HG03097 (cell line): ENCODE data around the gene FNIP1.
"Not testable (repeated sequence)": the region's sequence is repeated elsewhere in the genome, so short reads cannot be mapped to it uniquely, and the experiment has no call there.

Source experiments
- ATAC-seq: cut with Tn5 transposase; IDR thresholded peaks from one replicate; pipeline ENCODE4 v1.9.1; 2021; ENCODE audit not compliant: unreplicated experiment, low FRiP score

Gene FNIP1

DNA sequence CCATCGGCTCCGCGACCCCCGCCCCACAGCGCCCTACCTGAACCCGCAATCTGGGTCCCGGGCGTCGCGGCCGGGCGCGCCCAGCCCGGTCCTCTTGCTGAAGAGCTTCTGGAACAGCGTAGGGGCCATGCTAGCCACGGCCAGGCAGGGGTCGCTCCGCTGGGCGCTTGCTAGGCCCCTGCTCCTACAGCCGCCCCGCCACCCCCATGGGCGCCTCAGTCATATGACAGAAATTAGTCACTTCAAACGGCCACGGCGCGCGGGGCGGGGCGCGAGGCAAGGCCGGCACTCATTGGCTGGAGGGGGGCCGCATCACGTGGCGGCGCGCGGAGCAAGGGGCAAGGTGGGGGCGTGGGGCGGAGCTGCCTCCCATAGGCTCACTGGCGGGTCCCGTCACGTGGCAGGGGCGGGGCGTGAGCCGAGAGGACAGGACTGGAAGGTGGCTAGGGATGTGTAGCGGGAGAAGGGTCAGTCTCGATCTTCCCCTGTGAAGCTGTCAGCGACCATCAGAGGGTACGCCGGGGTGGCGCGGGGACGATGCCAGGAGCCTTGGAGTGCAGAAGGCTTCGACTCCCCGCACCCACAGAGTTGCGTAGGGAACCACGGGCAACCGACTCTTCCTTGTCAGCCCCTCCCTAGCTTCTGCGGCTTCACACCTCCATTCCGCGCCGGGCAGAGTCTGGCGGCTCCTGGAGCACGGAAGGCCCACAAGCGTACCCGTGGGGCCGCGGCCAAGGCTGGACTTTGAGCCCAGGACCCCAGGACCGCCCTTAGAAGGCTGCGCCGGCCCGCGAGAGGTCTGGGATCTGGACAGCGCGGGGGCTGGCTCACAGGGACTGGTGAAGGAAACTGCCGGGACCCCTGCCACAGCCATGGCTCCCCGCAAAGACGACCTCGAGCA, at the start of gene FNIP1:
Gene FNIP1, minus strand, starts transcription at position 225 of the 901 bp plus-strand sequence. Its CDS starts 96 bp downstream, at position 129.
- peak; percentile 94 for ATAC-seq

DNA sequence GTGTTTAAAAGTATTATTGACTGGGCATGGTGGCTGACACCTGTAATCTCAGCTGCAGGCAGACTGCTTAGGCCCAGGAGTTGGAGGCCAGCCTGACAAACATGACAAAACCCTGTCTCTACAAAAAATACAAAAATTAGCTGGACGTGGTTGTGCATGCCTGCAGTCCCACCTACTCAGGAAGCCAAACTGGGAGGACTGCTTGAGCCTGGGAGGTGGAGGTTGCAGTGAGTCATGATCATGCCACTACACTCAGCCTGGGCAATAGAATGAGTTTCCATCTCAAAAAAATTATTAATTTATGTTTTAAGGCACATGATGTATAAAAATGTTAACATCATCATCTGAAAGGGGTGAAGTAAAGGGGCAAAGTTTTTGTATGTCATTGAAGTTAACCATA, 49.7 kb upstream of the FNIP1 start:
- no peak for ATAC-seq

DNA sequence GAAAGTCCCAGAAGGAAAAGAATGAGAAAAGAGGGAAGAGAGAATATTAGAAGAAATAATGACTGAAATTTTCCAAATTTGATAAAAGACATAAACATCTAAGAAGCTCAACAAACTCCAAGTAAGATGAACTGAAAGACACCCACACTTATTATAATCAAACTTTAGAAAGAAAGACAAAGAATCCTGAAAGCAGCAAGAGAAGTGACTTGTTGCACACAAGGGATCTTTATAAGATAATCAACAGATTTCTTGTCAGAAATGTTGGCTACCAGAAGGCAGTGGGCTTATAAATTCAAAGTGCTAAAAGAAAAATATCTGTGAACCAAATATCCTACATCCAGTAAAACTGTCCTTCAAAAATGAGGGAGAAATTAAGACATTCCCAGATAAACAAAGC, 49.0 kb upstream of the FNIP1 start:
- no peak for ATAC-seq

DNA sequence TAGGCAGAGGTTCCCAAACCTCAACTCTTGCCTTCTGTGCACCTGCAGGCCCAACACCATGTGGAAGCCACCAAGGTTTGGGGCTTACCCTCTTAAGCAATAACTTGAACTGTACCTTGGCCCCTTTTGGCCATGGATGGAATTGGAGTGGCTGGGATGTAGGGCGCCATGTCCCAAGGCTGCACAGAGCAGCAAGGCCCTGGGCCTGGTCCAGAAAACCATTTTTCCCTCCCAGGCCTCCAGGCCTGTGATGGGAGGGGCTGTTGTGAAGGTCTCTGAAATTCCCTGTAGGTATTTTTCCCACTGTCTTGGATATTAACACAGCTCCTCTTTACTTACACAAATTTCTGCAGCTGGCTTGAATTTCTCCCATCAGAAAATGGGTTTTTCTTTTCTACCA, 46.2 kb upstream of the FNIP1 start:
- not testable (repeated sequence) for ATAC-seq

DNA sequence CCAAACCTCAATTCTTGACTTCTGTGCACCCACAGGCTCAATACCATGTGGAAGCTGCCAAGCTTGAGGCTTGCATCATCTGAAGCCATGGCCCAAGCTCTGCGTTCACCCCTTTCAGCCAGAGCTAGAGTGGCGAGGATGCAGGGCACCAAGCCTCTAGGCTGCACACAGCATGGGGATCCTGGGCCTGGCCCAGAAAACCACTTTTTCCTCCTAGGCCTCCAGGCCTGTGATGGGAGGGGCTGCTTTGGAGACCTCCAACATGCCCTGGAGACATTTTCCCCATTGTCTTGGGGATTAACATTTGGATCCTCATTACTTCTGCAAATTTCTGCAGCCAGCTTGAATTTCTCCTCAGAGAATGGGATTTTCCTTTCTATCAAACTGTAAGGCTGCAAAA, 35.9 kb upstream of the FNIP1 start:
- not testable (repeated sequence) for ATAC-seq

- no peak for ATAC-seq
These were observed 28.7 kb upstream of the FNIP1 start for GRCh38 chr5:131825404-131826013.

GRCh38 chr5:131824631-131825030, 27.8 kb upstream of the FNIP1 start:
- no peak for ATAC-seq

DNA sequence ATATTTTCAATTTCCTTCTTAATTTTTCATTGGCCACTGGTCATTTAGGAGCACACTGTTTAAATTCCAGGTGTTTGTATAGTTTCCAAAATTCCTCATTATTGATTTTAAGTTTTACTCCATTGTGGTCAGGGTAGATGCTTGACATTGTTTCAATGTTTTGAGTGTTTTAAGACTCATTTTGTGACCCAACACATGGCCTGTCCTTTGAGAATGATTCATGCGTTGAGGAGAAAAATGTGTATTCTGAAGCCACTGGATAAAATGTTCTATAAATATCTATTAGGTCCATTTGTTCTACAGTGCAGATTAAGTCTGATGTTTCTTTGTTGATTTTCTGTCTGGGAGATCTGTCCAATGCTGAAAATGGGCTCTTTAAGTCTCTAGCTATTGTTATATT, 24.4 kb upstream of the FNIP1 start:
- ATAC-seq = no peak

DNA sequence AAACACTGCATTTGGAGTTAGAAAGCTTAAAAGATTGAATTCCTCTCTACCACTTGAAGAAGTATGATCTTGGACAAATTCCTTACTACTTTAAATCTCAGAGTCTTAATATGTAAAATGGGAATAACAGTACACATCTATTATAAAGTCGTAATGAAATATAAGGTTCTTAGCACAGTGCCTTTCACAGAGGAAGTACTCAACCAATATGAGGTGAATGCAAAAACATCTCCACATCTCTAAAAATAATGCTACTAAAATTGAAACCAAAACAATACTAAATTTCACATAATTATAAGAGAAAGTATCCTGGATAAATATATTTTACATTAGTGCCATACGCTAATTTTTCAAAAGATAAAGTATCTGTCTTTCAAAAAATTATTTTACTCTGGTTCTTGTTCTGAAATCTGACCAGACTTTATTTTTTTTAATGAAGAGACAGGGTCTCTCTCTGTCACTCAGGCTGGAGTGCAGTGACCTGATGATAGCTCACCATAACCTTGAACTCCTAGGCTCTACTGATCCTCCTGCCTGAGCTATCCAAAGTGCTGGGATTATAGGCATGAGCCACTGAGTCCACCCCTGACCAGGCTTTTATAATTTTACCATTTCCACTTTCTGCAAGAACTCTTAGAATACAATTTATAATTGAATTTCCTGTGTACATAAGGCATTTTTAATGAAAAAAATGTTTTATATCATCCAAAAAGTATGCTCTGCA, 21.3 kb upstream of the FNIP1 start:
- no peak for ATAC-seq

- ATAC-seq = no peak
These were observed 18.2 kb upstream of the FNIP1 start for GRCh38 chr5:131814990-131815389.

DNA sequence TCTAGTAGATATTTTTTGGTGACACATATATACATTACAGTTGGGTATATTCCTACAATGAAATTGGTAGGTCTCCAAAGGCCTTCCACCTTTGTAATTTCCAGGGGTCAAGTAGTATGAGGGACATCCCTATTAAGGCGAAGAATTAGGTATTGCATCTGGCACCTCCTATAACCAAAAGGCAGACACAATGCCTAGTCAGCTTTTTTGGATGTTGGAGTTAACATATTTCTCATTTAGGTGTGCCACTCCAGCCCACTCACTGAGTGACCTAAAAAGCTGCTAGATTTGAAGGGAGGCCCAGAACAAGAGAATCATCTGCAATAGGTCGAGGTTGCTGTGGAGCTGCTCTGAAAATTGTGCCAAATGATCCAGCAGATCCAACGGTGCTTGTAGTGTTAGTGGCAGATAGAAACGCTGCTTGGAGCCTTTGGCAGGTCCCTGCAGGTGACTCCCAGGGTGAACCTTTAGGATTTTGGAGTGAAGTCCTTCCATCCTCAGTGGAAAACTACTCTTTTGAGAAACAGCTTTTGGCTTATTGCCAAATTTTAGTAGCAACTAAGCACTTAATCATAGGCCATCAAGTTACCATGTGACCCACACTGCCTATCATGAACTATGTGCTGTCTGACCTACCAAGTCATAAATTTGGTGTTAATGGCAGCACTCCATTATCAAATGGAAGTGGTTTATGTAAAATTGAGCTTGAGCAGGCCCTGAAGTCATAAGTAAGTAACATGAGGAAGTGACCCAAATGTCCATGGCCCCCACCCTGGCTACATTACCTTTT, 15.7 kb upstream of the FNIP1 start:
- no peak for ATAC-seq

- no peak for ATAC-seq
These were observed 13.9 kb upstream of the FNIP1 start for GRCh38 chr5:131810510-131811249.

DNA sequence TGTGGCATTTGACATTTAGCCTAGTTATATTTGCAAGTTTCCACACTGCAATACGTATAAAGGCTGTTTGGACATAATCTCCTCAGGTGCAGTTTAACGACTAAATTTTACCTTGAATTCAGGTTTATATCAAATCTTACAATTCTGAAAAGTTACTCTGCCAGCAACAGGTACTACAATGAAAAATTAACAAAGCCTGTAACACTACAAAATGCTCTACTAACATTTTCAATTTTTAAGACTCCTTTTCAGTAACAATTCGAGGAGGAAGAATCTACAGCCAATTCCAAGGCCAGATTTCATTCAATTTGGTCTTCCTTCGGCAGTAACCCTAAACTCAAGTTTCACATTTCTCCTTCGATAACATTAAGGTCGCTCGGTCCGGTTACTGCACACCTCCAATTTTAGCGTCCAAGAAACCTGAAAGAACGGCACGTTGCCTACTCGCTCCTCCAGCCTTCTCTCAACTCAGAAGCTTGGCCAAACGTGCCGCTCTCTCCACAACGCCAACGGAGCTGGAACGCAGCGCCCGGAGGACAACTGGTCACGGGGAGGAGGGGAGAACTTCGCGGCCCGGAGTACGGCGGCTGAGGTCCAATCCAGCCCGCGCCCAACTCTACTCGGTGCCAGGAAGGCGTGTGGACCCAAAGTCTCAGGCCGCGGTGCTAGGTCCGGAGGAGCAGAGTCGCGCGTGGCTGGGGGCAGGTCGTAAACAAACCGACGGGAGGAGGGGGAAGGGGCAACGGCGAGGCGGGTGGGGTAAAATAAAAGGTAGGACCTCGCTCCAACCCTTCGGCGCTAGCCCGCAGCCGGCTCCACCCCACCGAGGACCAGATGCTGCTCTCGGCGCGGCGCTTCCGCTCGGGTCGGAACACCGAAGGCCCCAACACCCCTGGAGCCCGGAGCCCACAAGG, 681 bp downstream of the FNIP1 start:
- ATAC-seq = peak; percentile 18

DNA sequence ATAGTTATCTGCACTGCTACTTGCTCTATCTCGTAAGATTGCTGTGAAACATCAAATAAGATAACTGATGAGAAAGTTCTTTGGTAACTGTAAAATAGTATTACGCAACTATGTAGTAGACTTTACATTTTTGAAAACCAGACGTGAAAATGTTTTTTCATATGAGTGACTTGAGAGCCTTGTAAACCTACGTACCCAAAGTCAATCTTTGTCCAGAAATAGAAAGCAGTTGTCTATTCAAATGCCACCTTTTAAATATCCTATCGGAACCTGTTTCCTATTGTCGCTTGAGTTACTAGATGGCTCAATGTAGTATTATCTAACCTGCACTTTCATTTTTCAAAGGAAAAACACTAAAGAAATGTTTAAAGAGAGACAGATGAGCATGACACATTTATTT, 1.6 kb downstream of the FNIP1 start:
- ATAC-seq = no peak

GRCh38 chr5:131794586-131794985, 2.2 kb downstream of the FNIP1 start:
- no peak for ATAC-seq

DNA sequence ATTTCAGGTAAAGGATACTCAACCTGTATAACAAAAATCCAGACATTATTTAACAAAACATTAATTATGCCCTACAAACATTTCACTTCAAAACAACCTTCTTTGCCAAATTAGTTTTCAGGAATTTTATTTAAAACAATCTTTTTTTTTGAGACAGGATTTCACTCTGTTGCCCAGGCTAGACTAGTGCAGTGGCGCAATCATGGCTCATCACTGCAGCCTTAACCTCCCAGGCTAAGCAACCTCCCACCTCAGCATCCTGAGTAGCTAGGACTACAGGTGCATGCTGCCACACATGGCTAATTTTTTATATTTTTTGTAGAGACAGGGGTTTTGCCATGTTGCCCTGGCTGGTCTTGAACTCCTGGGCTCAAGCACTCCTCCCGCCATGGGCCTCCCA, 3.9 kb downstream of the FNIP1 start:
- ATAC-seq = no peak

- ATAC-seq = no peak
These were observed 5.0 kb downstream of the FNIP1 start for GRCh38 chr5:131791866-131792265.

DNA sequence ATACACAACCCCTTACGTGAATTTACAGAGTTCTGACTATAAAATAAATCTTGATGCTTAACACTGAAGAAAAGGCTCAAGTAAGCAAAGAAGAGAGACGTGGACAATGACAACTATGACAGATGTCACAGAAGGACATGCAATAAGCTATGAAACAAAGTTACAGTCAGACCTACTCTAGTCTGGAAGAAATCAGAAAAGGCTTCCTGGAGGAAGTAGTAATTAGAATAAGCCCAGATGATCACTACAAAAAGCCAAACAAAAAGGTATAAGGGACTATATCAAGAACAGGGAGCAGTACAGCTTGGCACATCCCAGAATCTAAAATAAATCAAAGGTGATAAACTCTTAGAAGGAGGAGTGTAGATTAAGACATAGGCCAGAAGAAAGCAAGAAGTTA, 6.3 kb downstream of the FNIP1 start:
- ATAC-seq = no peak

DNA sequence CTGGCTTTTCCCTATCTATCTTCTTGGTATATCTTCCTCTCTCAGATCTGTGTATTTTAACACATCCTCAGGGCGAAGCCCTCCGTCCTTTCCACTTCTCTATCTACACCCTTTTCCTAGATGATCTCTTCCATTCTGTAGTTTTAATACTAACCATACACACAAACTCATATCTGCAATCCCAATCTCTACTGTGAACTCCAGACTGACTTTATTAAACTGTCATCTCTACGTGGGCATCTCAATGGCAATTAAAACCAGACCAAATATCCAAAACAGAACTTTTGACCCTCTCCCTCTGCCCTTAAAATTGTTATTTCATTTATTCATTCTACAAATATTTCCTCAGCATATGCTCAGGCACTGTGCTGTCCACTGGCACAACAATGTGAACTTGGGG, 7.1 kb downstream of the FNIP1 start:
- ATAC-seq = no peak
